Measurements from ENCODE around the gene ENTPD7. TPM values are rescaled to one million over a fixed set of nuclear protein-coding genes. Genes with fewer than 3 reads are reported as not detected.

Gene ENTPD7
- total and polyA plus RNA-seq, 10 donors = 0.48 to 17.5 (median 11.8) TPM

GRCh38 chr10:99667108-99667751 lies 7.9 kb downstream of the ENTPD7 start:
- DNase-seq = no peak
- Histone ChIP-seq H3K36me3 (peaks cover 0 to 84% (median 7%) of the 10 kb centered on the region in 6 donors), H3K4me1 (peaks cover 0 to 9% (median 0%) of the 10 kb centered on the region in 6 donors), H3K4me3 (no peak overlapping the region), H3K9me3 (no peaks in the 10 kb centered on the region), H3K27ac (no peak overlapping the region), H3K27me3 (replicated peaks in 1 of 7) (no peaks in the 10 kb centered on the region)
- TF ChIP-seq, protein P1, sequence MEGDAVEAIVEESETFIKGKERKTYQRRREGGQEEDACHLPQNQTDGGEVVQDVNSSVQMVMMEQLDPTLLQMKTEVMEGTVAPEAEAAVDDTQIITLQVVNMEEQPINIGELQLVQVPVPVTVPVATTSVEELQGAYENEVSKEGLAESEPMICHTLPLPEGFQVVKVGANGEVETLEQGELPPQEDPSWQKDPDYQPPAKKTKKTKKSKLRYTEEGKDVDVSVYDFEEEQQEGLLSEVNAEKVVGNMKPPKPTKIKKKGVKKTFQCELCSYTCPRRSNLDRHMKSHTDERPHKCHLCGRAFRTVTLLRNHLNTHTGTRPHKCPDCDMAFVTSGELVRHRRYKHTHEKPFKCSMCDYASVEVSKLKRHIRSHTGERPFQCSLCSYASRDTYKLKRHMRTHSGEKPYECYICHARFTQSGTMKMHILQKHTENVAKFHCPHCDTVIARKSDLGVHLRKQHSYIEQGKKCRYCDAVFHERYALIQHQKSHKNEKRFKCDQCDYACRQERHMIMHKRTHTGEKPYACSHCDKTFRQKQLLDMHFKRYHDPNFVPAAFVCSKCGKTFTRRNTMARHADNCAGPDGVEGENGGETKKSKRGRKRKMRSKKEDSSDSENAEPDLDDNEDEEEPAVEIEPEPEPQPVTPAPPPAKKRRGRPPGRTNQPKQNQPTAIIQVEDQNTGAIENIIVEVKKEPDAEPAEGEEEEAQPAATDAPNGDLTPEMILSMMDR (IDR thresholded peaks at IDR 0.05 in 8 of 11, conservative IDR thresholded peaks at IDR 0.05 in 3 of 11) = no peak
- no peak for TF ChIP-seq POLR2AphosphoS5 (IDR thresholded peaks at IDR 0.05)
- no peak for TF ChIP-seq POLR2A (IDR thresholded peaks at IDR 0.05)
- intact Hi-C loops (cut with DNase I; ENCODE audit: low total_unique reads) = no loop called here
- 87 to 95% (median 89%) methylated on average over 4 of the region's 4 CpGs for WGBS, 5 donors

- WGBS, 5 donors = 60 to 86% (median 72%) methylated on average over 2 of the region's 2 CpGs
- intact Hi-C loops (cut with DNase I; ENCODE audit: low total_unique reads) = no loop called here
- Histone ChIP-seq H3K36me3 (peaks cover 0 to 46% (median 4%) of the 10 kb centered on the region in 6 donors), H3K4me1 (peaks cover 0 to 28% (median 0%) of the 10 kb centered on the region in 6 donors), H3K27ac (no peak overlapping the region), H3K9me3 (no peaks in the 10 kb centered on the region), H3K27me3 (replicated peaks in 1 of 7) (no peaks in the 10 kb centered on the region), H3K4me3 (no peak overlapping the region)
- TF ChIP-seq, protein P1 (IDR thresholded peaks at IDR 0.05 in 8 of 11, conservative IDR thresholded peaks at IDR 0.05 in 3 of 11) = no peak
- TF ChIP-seq POLR2A (IDR thresholded peaks at IDR 0.05) = no peak
- no peak for TF ChIP-seq POLR2AphosphoS5 (IDR thresholded peaks at IDR 0.05)
- no peak for DNase-seq
Measured at GRCh38 chr10:99671386-99671785, 12.1 kb downstream of the ENTPD7 start.

DNA sequence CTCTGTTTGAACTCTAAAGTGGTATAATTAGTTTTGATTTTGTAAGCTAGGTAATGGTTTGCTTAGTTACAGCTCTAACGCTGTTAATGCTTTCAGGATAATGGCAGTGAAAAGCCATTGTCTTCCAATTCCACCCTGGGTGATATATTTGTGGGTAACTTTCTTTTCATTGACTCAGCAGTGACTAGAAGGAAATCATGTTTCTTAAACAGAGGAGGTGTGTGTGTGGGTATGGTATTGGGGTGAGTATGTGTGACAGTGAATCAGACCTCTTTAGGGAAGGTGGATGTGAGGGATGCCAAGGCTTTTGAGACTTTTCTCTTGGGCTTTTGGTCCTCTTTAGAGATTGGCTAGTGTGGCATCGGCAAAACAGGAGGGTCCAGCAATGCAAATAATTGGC lies 13.6 kb downstream of the ENTPD7 start:
- Histone ChIP-seq H3K36me3 (peaks cover 0 to 32% (median 4%) of the 10 kb centered on the region in 6 donors), H3K4me3 (no peak overlapping the region), H3K27me3 (replicated peaks in 1 of 7) (no peaks in the 10 kb centered on the region), H3K27ac (no peak overlapping the region), H3K4me1 (peaks cover 0 to 33% (median 0%) of the 10 kb centered on the region in 6 donors), H3K9me3 (no peaks in the 10 kb centered on the region)
- DNase-seq = no peak
- intact Hi-C loops (cut with DNase I; ENCODE audit: low total_unique reads) = no loop called here
- WGBS, 5 donors = 94 to 99% (median 96%) methylated on average over 2 of the region's 2 CpGs
- TF ChIP-seq POLR2AphosphoS5 (IDR thresholded peaks at IDR 0.05) = no peak
- TF ChIP-seq POLR2A (IDR thresholded peaks at IDR 0.05) = no peak
- TF ChIP-seq, protein P1 (IDR thresholded peaks at IDR 0.05 in 8 of 11, conservative IDR thresholded peaks at IDR 0.05 in 3 of 11) = no peak

GRCh38 chr10:99673492-99673891 lies 14.2 kb downstream of the ENTPD7 start:
- TF ChIP-seq POLR2AphosphoS5 (IDR thresholded peaks at IDR 0.05) = no peak
- H3K27me3 ChIP-seq (replicated peaks in 1 of 7) = no peaks in the 10 kb centered on the region
- H3K9me3 ChIP-seq = no peaks in the 10 kb centered on the region
- DNase-seq = no peak
- H3K27ac ChIP-seq = no peak overlapping the region
- no peak overlapping the region for H3K4me3 ChIP-seq
- intact Hi-C loops (cut with DNase I; ENCODE audit: low total_unique reads) = no loop called here
- WGBS, 5 donors = 48 to 94% (median 48%) methylated on average over 2 of the region's 2 CpGs
- peaks cover 0 to 33% (median 0%) of the 10 kb centered on the region in 6 donors for H3K4me1 ChIP-seq
- peaks cover 0 to 26% (median 4%) of the 10 kb centered on the region in 6 donors for H3K36me3 ChIP-seq
